ENCODE data around the gene CALR3. TPM values are rescaled to one million over a fixed set of nuclear protein-coding genes. Genes with fewer than 3 reads are reported as not detected.

The CALR3 gene
- total and polyA plus RNA-seq, 2 of the 8 experiments (the other 6 are each of a cell fraction or from before 2014, with no cell fraction given), result 0.11 to 0.32 TPM

DNA sequence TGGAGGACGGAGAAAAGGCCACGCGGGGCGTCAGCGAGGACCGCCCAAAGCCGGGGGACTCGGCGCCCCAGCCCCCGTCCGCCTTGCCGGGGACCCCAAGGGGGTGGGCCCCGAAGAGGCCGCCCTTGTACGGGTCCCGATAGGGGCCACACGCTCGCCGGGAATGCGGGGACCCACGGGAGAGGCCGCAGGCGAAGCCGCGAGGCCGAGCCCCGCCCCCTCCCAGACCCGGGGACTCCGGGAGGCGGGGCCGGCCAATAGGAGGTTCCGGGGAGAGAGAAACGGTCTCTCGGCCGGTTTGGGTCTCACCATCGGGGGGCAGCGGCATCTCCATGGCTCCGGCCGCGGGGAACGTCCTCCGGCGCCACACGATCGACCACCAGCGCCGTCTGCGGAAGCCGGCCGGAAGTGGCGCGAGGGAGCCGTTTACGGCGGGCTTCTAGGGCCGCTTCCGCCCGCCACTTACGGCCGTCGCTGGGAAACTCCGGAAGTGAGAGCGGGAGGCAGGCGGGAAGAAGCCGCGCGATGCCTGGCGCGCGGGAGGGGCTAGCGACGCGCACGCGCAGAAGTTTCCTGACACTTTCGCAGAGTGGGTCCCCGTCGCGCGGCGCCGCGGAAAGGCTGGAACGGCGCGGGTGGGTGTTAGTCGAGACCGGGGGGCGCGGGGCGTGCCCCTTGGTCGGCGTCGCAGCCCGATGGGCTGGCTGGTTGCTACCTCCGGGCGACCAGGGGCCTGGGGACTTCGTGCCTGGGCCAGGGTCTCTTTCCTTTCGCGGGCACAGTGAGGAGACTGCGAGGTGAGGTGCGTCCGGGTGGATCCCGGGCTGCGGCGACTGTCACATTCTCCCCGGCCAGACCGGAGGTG, 46.3 kb upstream of the CALR3 start, which contains the start of gene CHERP (continued):
- TF ChIP-seq CHD2 (IDR thresholded peaks at IDR 0.05; ENCODE audit: low read length) (peak; percentile 80), KDM5A (IDR thresholded peaks at IDR 0.05; ENCODE audit: low read length) (peak; percentile 35; the same call in 1 of the 2 replicates), SIRT6 (IDR thresholded peaks at IDR 0.05; ENCODE audit: low read length) (no peak), EGR1 (IDR thresholded peaks at IDR 0.05; ENCODE audit: borderline replicate concordance, low read depth, low read length) (no peak), POLR2A (IDR thresholded peaks at IDR 0.05; ENCODE audit: control extremely low read depth in 1 of 2, low read depth in 2 of 2, low read length in 2 of 2) (peak; percentile 63 to 86), CEBPB (IDR thresholded peaks at IDR 0.05; ENCODE audit: low read depth, low read length) (no peak)
- TF ChIP-seq, protein P1, sequence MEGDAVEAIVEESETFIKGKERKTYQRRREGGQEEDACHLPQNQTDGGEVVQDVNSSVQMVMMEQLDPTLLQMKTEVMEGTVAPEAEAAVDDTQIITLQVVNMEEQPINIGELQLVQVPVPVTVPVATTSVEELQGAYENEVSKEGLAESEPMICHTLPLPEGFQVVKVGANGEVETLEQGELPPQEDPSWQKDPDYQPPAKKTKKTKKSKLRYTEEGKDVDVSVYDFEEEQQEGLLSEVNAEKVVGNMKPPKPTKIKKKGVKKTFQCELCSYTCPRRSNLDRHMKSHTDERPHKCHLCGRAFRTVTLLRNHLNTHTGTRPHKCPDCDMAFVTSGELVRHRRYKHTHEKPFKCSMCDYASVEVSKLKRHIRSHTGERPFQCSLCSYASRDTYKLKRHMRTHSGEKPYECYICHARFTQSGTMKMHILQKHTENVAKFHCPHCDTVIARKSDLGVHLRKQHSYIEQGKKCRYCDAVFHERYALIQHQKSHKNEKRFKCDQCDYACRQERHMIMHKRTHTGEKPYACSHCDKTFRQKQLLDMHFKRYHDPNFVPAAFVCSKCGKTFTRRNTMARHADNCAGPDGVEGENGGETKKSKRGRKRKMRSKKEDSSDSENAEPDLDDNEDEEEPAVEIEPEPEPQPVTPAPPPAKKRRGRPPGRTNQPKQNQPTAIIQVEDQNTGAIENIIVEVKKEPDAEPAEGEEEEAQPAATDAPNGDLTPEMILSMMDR (IDR thresholded peaks at IDR 0.05; ENCODE audit: control extremely low read depth in 1 of 3, insufficient read depth in 1 of 3, low read depth in 1 of 3, low read length in 3 of 3), result no peak
- TF ChIP-seq, protein P2, sequence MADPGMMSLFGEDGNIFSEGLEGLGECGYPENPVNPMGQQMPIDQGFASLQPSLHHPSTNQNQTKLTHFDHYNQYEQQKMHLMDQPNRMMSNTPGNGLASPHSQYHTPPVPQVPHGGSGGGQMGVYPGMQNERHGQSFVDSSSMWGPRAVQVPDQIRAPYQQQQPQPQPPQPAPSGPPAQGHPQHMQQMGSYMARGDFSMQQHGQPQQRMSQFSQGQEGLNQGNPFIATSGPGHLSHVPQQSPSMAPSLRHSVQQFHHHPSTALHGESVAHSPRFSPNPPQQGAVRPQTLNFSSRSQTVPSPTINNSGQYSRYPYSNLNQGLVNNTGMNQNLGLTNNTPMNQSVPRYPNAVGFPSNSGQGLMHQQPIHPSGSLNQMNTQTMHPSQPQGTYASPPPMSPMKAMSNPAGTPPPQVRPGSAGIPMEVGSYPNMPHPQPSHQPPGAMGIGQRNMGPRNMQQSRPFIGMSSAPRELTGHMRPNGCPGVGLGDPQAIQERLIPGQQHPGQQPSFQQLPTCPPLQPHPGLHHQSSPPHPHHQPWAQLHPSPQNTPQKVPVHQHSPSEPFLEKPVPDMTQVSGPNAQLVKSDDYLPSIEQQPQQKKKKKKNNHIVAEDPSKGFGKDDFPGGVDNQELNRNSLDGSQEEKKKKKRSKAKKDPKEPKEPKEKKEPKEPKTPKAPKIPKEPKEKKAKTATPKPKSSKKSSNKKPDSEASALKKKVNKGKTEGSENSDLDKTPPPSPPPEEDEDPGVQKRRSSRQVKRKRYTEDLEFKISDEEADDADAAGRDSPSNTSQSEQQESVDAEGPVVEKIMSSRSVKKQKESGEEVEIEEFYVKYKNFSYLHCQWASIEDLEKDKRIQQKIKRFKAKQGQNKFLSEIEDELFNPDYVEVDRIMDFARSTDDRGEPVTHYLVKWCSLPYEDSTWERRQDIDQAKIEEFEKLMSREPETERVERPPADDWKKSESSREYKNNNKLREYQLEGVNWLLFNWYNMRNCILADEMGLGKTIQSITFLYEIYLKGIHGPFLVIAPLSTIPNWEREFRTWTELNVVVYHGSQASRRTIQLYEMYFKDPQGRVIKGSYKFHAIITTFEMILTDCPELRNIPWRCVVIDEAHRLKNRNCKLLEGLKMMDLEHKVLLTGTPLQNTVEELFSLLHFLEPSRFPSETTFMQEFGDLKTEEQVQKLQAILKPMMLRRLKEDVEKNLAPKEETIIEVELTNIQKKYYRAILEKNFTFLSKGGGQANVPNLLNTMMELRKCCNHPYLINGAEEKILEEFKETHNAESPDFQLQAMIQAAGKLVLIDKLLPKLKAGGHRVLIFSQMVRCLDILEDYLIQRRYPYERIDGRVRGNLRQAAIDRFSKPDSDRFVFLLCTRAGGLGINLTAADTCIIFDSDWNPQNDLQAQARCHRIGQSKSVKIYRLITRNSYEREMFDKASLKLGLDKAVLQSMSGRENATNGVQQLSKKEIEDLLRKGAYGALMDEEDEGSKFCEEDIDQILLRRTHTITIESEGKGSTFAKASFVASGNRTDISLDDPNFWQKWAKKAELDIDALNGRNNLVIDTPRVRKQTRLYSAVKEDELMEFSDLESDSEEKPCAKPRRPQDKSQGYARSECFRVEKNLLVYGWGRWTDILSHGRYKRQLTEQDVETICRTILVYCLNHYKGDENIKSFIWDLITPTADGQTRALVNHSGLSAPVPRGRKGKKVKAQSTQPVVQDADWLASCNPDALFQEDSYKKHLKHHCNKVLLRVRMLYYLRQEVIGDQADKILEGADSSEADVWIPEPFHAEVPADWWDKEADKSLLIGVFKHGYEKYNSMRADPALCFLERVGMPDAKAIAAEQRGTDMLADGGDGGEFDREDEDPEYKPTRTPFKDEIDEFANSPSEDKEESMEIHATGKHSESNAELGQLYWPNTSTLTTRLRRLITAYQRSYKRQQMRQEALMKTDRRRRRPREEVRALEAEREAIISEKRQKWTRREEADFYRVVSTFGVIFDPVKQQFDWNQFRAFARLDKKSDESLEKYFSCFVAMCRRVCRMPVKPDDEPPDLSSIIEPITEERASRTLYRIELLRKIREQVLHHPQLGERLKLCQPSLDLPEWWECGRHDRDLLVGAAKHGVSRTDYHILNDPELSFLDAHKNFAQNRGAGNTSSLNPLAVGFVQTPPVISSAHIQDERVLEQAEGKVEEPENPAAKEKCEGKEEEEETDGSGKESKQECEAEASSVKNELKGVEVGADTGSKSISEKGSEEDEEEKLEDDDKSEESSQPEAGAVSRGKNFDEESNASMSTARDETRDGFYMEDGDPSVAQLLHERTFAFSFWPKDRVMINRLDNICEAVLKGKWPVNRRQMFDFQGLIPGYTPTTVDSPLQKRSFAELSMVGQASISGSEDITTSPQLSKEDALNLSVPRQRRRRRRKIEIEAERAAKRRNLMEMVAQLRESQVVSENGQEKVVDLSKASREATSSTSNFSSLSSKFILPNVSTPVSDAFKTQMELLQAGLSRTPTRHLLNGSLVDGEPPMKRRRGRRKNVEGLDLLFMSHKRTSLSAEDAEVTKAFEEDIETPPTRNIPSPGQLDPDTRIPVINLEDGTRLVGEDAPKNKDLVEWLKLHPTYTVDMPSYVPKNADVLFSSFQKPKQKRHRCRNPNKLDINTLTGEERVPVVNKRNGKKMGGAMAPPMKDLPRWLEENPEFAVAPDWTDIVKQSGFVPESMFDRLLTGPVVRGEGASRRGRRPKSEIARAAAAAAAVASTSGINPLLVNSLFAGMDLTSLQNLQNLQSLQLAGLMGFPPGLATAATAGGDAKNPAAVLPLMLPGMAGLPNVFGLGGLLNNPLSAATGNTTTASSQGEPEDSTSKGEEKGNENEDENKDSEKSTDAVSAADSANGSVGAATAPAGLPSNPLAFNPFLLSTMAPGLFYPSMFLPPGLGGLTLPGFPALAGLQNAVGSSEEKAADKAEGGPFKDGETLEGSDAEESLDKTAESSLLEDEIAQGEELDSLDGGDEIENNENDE (IDR thresholded peaks at IDR 0.05; ENCODE audit: insufficient replicate concordance, low read length), result no peak

Data from H1 (cell line).